HepG2 (cell line): ENCODE results near the gene FAM120B. TPM values are rescaled to one million over a fixed set of nuclear protein-coding genes. Genes with fewer than 3 reads are reported as not detected.

Experiments
- CC2D1A ChIP-seq: sonication (generic); formaldehyde crosslinking; IDR thresholded peaks from 2 replicates; pipeline ENCODE4 v1.8.1; 2023; ENCODE audit warnings: mild to moderate bottlenecking, missing genetic modification reagents
- CEBPB ChIP-seq: IDR thresholded peaks from 2 replicates; pipeline ENCODE4 v1.6.1; 2011; ENCODE audit warnings: low read depth, low read length, improper control_type of control experiment, borderline replicate concordance
- EZH2 ChIP-seq: conservative IDR thresholded peaks from 2 replicates; pipeline ENCODE4 v1.6.1; 2012; ENCODE audit warnings: mild to moderate bottlenecking, low read depth, low read length, moderate library complexity
- FIP1L1 ChIP-seq: fragments of 200-400 bp; formaldehyde crosslinking; IDR thresholded peaks from 2 replicates; pipeline ENCODE4 v1.6.1; 2018; ENCODE audit warnings: low read depth, mild to moderate bottlenecking, low read length, moderate library complexity, borderline replicate concordance; ENCODE audit not compliant: insufficient read depth
- GATA4 ChIP-seq: sonication (generic); IDR thresholded peaks from 2 replicates; pipeline ENCODE4 v1.6.1; 2016; ENCODE audit warnings: antibody characterized with exemption, low read depth, borderline replicate concordance
- GFI1 ChIP-seq: sonication (generic); formaldehyde crosslinking; IDR thresholded peaks from 2 replicates; pipeline ENCODE4 v1.5.0; 2020; ENCODE audit warnings: missing genetic modification reagents, mild to moderate bottlenecking, borderline replicate concordance
- HIC2 ChIP-seq: sonication (generic); formaldehyde crosslinking; IDR thresholded peaks from 2 replicates; pipeline ENCODE4 v1.9.0; 2022; ENCODE audit warnings: low read depth, missing genetic modification reagents
- HNRNPK ChIP-seq: fragments of 200-400 bp; formaldehyde crosslinking; IDR thresholded peaks from 2 replicates; pipeline ENCODE4 v1.6.1; 2018; ENCODE audit warnings: low read length, low read depth, moderate library complexity, mild to moderate bottlenecking; ENCODE audit not compliant: poor library complexity, severe bottlenecking
- KLF11 ChIP-seq: IDR thresholded peaks from 2 replicates; pipeline ENCODE4 v1.6.1; 2016; ENCODE audit warnings: missing compliant biosample characterization
- MAFK ChIP-seq, 2 experiments: IDR thresholded peaks in 1 of 2; conservative IDR thresholded peaks in 1 of 2; 2 replicates each; pipeline ENCODE4 v1.6.1; 2011; ENCODE audit warnings: improper control_type of control experiment in 2 of 2, low read length in 2 of 2
- MTF1 ChIP-seq: sonication (generic); formaldehyde crosslinking; IDR thresholded peaks from 2 replicates; pipeline ENCODE4 v1.5.0; 2020; ENCODE audit warnings: missing genetic modification reagents
- POLR2AphosphoS2 ChIP-seq: IDR thresholded peaks from 2 replicates; pipeline ENCODE4 v1.6.1; 2011; ENCODE audit warnings: low read depth, low read length, improper control_type of control experiment
- POLR2G ChIP-seq: fragments of 200-400 bp; formaldehyde crosslinking; IDR thresholded peaks from 2 replicates; pipeline ENCODE4 v1.6.1; 2018; ENCODE audit warnings: mild to moderate bottlenecking, low read depth, low read length, moderate library complexity
- SCMH1 ChIP-seq: sonication (generic); formaldehyde crosslinking; IDR thresholded peaks from 2 replicates; pipeline ENCODE4 v1.9.0; 2021; ENCODE audit warnings: missing genetic modification reagents, mild to moderate bottlenecking, borderline replicate concordance
- SRF ChIP-seq: IDR thresholded peaks from 2 replicates; pipeline ENCODE4 v1.6.1; 2011; ENCODE audit warnings: mild to moderate bottlenecking, low read depth, low read length, moderate library complexity
- ZBTB21 ChIP-seq: sonication (generic); formaldehyde crosslinking; IDR thresholded peaks from 2 replicates; pipeline ENCODE4 v1.4.0; 2020; ENCODE audit warnings: missing genetic modification reagents
- ZMYM3 ChIP-seq: sonication (generic); formaldehyde crosslinking; IDR thresholded peaks from 2 replicates; pipeline ENCODE4 v1.5.1; 2020; ENCODE audit warnings: mild to moderate bottlenecking, missing genetic modification reagents
- ZNF292 ChIP-seq: sonication (generic); formaldehyde crosslinking; IDR thresholded peaks from 2 replicates; pipeline ENCODE4 v1.8.1; 2022; ENCODE audit warnings: mild to moderate bottlenecking, low read depth, missing genetic modification reagents, borderline replicate concordance
- ZNF460 ChIP-seq: sonication (generic); formaldehyde crosslinking; IDR thresholded peaks from 2 replicates; pipeline ENCODE4 v1.5.1; 2020; ENCODE audit warnings: missing genetic modification reagents, mild to moderate bottlenecking, borderline replicate concordance
- ZNF510 ChIP-seq: sonication (generic); formaldehyde crosslinking; IDR thresholded peaks from 2 replicates; pipeline ENCODE4 v1.4.0; 2020; ENCODE audit warnings: low read depth, mild to moderate bottlenecking, missing genetic modification reagents
- ZNF879 ChIP-seq: sonication (generic); formaldehyde crosslinking; IDR thresholded peaks from 2 replicates; pipeline ENCODE4 v1.8.1; 2023; ENCODE audit warnings: missing genetic modification reagents
- polyA plus RNA-seq, 8 experiments: library from polyadenylated mRNA; depleted of rRNA in 3 of 8; stranded (reverse) in 7 of 8; unstranded in 1 of 8; fragments of >200 nt; fragmentation: Illumina TruSeq in 4 of 8; extraction: Trizol in 4 of 8; gene quantifications; 2 replicates each; pipeline versions ENCODE4 v1.2.1 to v1.2.3, GENCODE V29; 2011 to 2016; ENCODE audit warnings: low read depth in 4 of 8, missing spikeins in 1 of 8, mixed read lengths in 1 of 8; ENCODE audit not compliant: insufficient read depth in 1 of 8
- total RNA-seq, 5 experiments: library from RNA; depleted of rRNA; stranded (reverse); fragments of >200 nt; fragmentation: Illumina TruSeq; extraction: Trizol; gene quantifications; 2 replicates each; pipeline ENCODE4 v1.2.3, GENCODE V29; 2016; ENCODE audit warnings: low read depth in 1 of 5
- TF ChIP-seq, protein P1 (sequence below): sonication (generic); formaldehyde crosslinking; IDR thresholded peaks from 2 replicates; pipeline ENCODE4 v1.5.0; 2020; ENCODE audit warnings: mild to moderate bottlenecking, missing genetic modification reagents
- TF ChIP-seq, protein P2 (sequence below): sonication (generic); formaldehyde crosslinking; IDR thresholded peaks from 2 replicates; pipeline ENCODE4 v1.4.0; 2020; ENCODE audit warnings: mild to moderate bottlenecking, missing genetic modification reagents
- TF ChIP-seq, protein P3 (sequence below), 2 experiments: fragments of 450-650 bp in 1 of 2; sonication (generic) in 1 of 2; formaldehyde crosslinking; IDR thresholded peaks; 2 replicates each; pipeline versions ENCODE4 v1.5.0 to v1.8.0; 2020 to 2022; ENCODE audit warnings: mild to moderate bottlenecking in 1 of 2, missing genetic modification reagents in 1 of 2

FAM120B gene
- total and polyA plus RNA-seq, 2 of the 13 experiments (the other 11 are each of a cell fraction or from before 2014, with no cell fraction given), result 9.2 to 10.7 TPM

GRCh38 chr6:170295510-170296422, 10.8 kb upstream of the FAM120B start (continued):
- TF ChIP-seq ZMYM3 (CRISPR knock-in tag), result peak; percentile 76
- TF ChIP-seq HIC2 (CRISPR knock-in tag), result no peak
- no peak for TF ChIP-seq GATA4
- TF ChIP-seq POLR2AphosphoS2, result no peak
- TF ChIP-seq GFI1 (CRISPR knock-in tag), result no peak
- 0 out of 2 replicates have a peak, but pooled peaks have one; percentile 35 for TF ChIP-seq ZNF879 (CRISPR knock-in tag)
- no peak for TF ChIP-seq CEBPB
- TF ChIP-seq ZNF460 (CRISPR knock-in tag), result no peak
- TF ChIP-seq POLR2G, result no peak
- peak; percentile 80 for TF ChIP-seq HNRNPK
- no peak for TF ChIP-seq CC2D1A (CRISPR knock-in tag)
- TF ChIP-seq, protein P1, sequence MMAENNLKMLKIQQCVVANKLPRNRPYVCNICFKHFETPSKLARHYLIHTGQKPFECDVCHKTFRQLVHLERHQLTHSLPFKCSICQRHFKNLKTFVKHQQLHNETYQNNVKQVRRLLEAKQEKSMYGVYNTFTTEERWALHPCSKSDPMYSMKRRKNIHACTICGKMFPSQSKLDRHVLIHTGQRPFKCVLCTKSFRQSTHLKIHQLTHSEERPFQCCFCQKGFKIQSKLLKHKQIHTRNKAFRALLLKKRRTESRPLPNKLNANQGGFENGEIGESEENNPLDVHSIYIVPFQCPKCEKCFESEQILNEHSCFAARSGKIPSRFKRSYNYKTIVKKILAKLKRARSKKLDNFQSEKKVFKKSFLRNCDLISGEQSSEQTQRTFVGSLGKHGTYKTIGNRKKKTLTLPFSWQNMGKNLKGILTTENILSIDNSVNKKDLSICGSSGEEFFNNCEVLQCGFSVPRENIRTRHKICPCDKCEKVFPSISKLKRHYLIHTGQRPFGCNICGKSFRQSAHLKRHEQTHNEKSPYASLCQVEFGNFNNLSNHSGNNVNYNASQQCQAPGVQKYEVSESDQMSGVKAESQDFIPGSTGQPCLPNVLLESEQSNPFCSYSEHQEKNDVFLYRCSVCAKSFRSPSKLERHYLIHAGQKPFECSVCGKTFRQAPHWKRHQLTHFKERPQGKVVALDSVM (CRISPR knock-in tag), result no peak
- TF ChIP-seq ZBTB21 (CRISPR knock-in tag), result no peak
- TF ChIP-seq SRF, result no peak
- TF ChIP-seq ZNF292 (CRISPR knock-in tag), result no peak
- no peak for TF ChIP-seq ZNF510 (CRISPR knock-in tag)
- TF ChIP-seq, protein P2, sequence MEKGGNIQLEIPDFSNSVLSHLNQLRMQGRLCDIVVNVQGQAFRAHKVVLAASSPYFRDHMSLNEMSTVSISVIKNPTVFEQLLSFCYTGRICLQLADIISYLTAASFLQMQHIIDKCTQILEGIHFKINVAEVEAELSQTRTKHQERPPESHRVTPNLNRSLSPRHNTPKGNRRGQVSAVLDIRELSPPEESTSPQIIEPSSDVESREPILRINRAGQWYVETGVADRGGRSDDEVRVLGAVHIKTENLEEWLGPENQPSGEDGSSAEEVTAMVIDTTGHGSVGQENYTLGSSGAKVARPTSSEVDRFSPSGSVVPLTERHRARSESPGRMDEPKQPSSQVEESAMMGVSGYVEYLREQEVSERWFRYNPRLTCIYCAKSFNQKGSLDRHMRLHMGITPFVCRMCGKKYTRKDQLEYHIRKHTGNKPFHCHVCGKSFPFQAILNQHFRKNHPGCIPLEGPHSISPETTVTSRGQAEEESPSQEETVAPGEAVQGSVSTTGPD, result no peak
- no peak for TF ChIP-seq MTF1 (CRISPR knock-in tag)
- TF ChIP-seq MAFK (conservative IDR thresholded peaks at IDR 0.05 in 1 of 2, IDR thresholded peaks at IDR 0.05 in 1 of 2; ENCODE audit: low read length in 2 of 2), result no peak
- no peak for TF ChIP-seq SCMH1 (CRISPR knock-in tag)
- TF ChIP-seq, protein P3, sequence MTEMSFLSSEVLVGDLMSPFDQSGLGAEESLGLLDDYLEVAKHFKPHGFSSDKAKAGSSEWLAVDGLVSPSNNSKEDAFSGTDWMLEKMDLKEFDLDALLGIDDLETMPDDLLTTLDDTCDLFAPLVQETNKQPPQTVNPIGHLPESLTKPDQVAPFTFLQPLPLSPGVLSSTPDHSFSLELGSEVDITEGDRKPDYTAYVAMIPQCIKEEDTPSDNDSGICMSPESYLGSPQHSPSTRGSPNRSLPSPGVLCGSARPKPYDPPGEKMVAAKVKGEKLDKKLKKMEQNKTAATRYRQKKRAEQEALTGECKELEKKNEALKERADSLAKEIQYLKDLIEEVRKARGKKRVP (CRISPR knock-in tag; IDR thresholded peaks at IDR 0.05), result no peak
- no peak for TF ChIP-seq FIP1L1
- peak; percentile 92 for TF ChIP-seq EZH2
- no peak for TF ChIP-seq KLF11 (CRISPR knock-in tag)
